HG03135 (cell line): ENCODE measurements around the gene GPR108.
A peak's percentile ranks its signal among the peaks of the same experiment; 100 is the strongest.
"Not testable (repeated sequence)": the region's sequence is repeated elsewhere in the genome, so short reads cannot be mapped to it uniquely, and the experiment has no call there.

Source experiments
- ATAC-seq: cut with Tn5 transposase; IDR thresholded peaks from one replicate; pipeline ENCODE4 v1.9.1; 2021; ENCODE audit warnings: mild to moderate bottlenecking, moderate library complexity; ENCODE audit not compliant: unreplicated experiment

The GPR108 gene

DNA sequence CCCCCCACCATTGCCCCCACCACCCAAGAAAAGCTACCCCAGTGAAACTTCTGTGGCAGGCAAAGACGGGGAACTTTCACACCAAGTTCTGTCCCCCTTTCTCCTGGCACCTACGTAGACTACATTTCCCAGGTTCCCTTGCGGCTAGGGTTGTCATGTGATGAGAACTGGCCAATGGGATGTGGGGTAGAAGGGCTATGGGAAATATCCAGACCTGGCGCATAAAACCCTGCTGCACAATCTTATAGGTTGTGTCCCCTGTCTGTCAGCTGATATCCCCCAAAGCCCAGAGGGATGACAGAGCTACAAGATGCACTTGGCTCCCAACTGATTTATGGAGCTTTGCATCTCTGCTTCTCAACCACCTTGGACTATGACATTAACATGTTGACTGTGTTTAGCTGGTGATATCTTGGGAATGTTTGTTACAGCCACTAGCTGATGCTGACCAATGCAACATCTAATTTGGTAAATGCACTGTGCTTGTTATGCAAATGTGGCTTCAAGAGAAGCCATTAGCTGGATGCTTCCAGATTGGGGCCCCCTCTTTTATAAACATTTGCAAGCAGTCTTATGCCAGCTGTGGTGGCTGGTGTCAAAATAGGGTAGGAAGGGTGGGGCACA lies 23.8 kb upstream of the GPR108 start:
- ATAC-seq = no peak

DNA sequence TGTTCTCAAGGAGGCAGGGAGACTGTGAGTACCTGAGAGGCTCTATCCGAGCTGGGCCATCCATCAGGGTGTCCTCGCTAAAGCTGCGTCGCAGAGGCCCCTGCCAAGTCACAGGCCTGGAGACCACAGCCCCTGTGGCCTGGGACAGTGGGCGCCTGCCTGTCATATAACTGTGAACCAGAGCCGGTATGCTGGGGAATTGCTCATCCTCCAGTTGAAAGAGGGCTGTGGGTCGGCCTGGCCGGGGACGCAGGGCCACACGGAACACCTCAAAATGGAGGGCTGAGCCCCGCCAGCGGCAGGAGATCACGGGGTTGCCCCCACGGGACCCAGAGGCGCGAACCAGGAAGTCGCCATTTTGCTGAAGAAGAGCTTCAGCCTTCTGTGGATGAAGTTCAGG lies 23.2 kb upstream of the GPR108 start:
- no peak for ATAC-seq

DNA sequence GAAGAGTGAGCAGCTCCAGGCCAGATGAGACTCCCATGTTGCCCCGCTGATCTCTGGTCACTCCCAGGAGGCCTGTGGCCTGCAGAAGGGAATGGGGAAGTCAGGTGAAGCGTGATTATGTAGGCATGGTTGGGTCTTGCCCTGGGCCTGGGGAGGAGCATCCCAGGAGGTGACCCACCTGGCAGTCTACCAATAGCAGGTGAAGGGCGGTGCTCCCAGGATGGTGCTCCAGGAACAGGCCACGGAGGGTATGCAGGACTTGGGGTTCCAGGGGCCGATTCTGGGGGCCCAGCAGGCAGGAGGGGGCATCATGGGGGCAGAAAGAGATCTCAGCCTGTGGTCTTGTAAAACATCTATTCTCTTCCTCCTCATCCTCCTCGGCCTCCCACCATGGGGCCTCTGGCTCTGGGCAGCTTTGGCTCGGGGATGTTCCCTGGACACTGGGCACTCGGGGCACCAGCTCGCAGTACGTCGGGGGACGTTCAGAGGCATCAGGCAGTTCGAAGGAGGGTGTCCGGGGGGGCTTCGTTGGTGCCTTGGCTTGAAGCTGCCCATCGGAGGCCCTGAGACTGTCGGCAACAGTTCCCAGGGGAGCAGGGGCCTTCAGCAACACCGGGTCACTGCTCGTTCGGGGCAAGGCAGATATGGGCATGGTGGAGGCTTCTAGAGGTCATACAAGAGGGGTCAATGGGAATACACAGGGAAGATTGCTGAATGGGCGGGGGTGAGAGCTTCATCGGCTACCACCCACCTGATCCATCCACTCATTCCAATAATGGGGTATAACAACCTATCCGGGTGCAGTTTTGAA lies 17.5 kb upstream of the GPR108 start:
- no peak for ATAC-seq

DNA sequence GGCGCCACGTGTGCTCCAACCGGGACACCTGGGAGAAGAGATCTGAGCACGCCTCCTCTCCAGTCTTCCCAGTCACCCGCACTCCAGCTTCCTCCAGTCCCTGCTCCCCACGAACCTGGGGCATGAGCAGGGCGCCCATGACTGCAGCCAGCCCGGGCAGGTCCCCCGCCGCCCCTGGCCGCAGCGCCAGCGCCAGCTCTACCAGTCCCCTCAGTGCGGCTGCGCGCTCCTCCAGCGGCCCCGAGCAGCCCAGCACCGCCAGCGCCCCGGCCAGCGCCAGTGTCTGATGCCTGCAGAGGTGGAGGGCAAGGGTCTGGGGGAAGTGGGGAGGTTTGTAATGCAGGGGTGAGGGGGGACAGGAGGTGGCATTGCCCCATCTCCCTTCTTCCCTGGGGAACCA lies 16.8 kb upstream of the GPR108 start:
- no peak for ATAC-seq

DNA sequence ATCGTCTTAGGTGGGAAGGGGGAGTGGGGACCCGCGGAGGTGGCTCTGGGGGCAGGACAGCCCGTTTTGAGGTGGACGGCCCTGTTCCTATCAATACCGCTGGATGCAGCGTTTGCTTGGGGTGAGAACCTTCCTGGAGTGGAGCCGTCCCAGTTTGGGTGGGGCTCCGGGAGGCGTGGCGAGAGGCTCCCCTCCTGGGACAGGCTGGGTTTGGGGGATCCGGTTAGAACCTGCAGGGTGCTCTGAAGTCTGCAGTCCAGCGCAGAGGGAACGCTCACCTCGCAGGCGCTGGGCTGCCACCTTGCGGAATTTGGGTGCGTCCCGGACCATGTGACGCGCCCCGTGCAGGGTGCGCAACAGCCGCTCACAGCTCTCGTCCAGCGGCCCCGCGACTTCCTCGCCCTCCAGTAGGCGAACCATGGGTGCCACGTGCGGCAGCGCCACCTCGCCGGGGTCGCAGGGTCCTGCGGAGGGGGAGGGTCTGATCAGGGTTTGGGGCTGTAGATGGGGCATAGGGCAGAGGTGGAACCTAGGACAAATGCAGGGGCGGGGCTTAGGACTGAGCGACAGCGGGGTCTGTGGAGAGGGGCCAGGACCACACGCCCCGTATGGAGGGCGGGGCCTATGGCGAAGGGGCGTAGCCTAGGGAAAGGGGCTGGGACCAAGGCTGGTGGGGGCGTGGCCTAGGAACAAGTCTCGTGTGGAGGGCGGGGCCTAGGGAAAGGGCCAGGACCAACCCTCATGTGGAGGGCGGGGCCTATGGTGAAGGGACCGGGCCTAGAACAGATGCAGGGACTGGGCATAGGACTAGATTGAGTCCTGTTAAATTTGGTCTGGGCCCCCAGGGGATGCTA lies 16.0 kb upstream of the GPR108 start:
- peak; percentile 82 for ATAC-seq

DNA sequence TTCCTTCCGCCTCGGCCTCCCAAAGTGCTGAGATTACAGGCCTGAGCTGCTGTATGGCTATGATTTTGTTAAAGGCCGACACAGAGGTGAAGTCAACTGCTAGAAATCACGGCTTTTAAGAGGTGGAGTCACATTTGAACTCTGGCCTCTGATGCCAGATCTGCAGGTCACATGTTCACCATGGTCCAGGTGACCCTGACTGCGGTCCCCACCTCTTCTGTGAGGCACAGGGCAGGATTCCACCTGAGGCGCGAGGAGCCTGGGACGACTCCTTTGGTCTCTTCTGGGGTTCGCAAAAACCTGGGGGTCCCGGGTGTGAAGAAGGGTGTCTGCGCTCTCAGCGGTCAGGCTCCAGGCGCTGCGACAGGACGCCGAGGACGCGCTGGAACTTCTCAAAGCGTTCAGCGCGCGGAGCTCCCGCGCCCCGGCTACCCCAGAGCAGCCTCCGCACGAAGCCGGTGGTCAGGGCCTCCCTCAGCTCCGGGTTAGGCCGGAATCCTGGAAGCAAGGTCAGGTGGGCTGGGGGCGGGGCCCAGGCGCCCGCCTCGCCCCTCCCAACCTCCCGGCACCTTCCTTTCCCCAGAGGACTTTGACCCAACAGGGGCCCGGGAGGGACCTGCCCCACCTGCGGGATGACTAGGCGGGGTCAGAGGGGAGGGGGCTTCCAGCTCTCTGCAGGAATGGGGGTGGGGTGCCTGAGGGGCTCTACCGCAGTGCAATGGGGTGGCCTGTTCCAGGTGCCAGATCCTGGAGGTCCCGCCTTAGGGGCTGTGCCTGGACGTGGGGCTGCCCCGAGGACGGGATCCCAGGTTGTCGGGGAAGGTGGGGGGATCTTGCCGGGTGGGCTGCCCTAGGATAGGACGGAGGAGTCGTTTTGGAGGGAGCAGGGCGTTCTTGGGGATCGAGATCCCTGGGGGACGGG lies 15.1 kb upstream of the GPR108 start:
- ATAC-seq = no peak

DNA sequence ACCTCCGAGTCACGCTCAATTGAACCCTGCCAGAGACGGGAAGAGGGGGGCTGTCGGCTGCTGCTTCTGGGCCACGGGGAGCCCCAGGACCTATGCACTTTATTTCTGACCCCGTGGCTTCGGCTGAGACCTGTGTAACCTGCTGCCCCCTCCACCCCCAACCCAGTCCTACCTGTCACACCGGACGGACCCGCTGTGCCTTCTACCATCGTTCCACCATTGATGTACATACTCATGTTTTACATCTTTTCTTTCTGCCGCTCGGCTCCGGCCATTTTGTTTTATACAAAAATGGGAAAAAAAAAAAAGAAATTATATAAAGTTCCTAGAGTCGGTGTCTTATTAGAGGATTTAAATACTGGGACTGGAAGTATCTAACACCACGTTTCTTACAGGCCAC lies 13.8 kb upstream of the GPR108 start:
- ATAC-seq = no peak

DNA sequence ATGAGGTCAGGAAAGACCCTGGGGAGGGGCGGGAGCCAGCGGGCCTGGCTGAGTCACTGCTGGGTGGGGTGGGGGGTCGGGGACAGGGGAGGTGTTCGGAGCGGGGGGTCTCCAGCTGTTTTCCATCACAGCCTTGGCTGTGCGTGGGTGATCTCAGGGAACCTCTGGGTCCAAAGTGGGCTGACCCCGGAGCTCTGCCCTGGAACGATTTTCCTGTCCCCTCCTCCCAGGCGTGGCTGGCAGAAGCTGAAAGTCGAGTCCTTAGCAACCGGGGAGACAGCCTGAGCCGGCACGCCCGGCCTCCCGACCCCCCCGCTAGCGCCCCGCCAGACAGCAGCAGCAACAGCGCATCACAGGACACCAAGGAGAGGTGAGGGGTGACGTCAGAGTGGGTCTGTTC lies 12.7 kb upstream of the GPR108 start:
- ATAC-seq = no peak

DNA sequence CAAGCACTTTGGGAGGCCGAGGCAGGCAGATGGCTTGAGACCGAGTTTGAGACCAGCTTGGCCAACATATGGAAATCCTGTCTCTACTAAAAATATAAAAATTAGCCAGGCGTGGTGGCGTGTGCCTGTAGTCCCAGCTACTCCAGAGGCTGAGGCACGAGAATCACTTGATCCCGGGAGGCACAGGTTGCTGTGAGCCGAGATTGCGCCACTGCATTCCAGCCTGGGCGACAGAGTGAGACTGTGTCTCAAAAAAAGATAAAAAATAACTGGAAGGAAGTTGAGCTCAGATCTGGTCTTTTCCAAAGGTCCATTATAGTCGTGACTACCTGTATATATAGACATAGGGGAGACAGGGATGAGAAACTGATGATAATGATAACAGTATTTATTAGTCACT lies 11.2 kb upstream of the GPR108 start:
- ATAC-seq = not testable (repeated sequence)

DNA sequence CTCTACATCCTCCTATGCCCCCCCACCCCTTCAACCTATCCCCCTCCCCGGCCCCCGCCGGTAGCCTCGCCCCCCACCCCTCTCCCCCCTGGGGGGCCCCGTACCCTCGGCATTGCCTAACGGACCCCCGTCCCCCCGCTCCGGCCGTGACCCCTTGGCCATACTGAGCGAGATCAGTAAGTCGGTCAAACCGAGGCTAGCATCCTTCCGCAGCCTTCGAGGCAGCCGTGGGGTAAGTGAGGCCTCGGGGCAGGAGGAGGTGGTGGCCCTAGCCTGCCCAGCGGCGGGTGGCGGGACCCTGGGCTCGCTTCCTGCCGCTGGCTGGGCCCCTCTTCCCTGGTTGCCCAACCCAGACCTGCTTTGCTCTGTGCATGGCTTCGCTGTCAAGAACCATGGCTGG lies 8.6 kb upstream of the GPR108 start:
- ATAC-seq = no peak

DNA sequence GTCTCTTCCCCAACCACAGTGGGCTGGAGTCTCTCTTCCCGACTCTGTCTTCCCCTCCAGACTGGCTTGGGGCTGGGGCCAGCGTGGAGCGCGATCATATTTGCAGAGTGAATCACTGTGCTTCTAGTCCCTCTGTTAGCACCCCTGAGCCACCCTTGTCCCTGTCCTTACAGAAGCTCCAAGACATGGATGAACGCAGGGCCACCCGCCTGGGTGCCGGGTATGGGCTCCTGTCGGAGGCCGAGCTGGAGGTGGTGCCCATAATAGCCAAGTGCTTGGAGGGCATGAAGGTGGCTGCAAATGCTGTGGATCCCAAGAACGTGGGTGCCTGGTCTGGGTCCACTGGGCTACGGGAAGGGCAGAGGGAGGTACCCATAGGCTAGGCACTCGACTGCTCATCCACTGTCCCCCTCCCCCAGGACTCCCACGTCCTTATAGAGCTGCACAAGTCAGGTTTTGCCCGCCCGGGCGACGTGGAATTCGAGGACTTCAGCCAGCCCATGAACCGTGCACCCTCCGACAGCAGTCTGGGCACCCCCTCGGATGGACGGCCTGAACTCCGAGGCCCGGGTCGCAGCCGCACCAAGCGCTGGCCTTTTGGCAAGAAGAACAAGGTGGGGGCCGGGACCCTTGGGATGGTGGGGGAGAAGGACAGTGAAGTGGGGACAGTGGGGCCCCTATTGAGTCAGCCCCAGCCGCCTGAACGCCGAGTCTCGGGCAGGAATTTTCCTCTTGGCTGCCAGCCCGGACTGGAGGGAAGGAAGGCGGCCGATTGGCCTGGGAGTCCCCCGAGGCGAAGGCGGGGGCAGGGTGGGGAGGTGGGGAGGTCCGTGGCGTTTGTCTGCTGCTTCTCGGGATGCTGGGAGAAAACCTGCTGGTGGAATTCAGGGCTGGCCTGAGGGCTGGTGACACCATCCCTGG lies 7.3 kb upstream of the GPR108 start:
- ATAC-seq = no peak

DNA sequence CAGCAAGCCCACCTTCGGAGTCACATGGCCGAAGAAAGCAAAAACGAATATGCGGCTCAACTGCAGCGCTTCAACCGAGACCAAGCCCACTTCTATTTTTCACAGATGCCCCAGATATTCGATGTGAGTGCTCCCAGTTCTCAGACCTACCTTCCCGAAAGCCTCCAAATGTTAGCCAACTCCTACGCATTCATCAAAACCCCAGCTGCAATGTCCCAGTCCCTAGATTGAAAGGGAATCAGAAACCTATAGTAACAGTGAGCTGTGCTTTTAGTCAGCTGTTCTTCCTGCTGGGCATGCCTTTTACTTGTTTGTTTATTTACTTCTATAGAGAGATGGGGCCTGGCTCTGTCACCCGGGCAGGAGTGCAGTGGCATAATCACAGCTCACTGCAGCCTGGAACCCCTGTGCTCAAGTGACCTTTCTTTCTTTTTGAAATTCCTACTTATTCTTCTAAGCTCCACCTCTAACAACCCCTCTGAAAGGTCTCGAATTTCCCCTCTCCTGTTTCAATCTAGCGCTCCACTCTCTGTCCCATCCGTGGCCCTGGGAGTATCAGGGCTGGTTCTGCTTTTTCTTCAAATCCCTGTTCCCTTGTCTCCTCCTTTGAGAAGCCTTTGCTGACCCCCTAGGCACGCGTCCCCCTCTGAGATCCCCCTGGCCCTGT lies 6.5 kb upstream of the GPR108 start:
- no peak for ATAC-seq

DNA sequence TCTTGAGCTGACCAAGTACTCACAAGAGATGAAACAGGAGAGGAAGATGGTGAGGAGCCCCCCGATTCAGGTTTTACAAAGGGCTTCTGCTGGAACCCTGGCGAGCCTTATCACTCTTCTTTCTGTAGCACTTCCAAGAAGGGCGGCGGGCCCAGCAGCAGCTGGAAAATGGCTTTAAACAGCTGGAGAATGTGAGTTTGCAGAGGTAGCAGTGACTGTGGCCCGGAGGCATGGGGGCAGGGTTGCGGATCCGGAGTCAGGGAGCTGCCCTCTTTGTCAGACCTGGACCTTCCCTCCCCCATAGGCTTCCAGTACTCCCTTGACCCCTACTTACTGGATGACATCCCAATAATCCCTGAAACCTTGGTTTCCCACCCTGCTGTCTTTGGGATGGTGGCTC lies 5.7 kb upstream of the GPR108 start:
- no peak for ATAC-seq

DNA sequence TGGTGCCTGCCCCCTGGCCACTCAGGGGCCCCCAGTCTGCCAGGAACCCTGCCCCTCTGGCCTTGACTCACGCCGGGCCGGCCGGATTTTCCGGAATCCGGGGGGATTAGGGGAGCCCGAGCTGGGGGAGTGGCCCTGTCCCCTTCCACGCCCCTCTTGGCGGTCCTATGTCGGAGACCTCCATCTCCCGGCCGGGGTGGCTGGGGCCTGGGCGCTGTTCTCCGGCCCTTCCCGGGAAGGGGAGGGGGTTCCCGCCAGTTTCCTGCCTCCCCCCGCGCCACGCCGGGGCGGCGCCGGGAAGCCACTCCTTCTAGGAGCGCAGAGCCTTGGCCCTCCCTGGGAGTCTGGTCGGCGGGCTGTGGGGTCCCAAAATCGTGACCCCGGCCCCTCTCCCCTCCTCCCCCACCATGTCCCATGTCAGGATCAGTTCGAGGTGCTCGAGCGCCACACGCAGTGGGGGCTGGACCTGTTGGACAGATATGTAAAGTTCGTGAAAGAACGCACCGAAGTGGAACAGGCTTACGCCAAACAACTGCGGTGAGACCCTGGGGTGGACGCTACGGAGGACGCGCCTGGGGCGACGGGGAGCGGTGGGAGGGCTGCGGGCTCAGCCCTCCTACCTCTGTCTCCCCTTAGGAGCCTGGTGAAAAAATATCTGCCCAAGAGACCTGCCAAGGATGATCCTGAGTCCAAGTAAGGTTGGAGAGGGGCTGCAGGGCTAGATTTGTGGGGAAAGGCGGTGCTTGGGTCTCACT lies 3.4 kb upstream of the GPR108 start:
- ATAC-seq = no peak

DNA sequence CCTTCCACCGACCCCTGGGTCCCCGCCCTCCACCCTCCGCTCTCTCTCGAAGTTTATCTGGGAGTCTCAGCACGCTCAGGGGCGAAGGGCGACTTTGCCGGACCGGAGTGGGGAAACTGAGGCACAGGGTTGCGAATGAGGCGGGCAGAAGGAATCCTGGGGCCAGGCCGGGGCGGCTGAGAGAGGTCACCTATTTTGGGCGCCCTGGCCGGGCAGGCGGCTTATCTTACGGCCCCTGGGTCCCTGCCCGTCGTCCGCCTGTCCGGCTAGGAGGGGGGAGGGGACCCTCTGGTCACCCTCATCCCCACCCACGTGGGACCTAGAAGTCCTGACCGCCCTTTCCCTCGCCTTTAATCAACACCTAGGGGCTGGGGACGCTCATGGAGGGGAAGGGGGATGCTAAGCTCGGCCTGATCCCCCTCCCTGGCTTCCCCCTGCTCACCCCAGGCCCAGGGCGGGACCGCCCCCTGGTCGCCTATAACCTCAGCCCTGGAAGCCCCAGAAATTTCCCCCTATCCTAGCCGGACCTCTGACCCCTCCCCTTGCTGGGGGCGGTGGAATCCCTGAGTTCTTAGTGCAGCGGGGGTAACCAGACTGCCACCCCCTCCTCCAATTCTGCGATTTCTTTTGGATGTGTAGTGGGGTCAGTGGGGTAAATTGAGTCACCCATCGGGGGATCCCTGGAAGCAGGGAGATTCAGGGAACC lies 2.7 kb upstream of the GPR108 start:
- ATAC-seq = no peak

DNA sequence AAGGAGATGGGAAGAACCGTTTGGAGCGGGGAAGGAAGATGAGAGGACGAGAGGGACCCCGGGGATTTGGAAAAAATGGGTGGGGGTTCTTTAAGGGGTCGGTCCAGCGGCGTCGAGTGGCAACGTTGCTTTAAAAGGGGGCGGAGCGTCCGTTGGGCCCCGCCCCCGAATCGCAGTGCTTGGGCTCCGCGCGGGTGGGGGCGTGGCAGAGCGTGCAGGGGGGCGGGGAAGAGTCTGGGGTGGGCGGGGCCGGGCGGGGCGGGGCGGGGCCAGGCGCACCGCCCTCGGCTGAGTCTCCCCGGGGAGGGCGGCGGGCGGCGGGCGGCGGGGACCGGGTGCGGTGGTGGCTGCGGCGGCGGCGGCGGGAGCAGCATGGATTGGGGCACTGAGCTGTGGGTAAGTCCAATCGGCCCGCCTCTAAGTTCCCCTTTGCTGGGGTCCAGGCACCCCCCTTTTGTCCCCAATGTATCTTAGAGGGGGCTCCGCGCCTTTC lies 2.1 kb upstream of the GPR108 start, which contains the start of gene TRIP10:
TRIP10 (plus strand) TSS at position 291 of the 493 bp plus-strand sequence; CDS start at position 373, 82 bp downstream.
- ATAC-seq = no peak

DNA sequence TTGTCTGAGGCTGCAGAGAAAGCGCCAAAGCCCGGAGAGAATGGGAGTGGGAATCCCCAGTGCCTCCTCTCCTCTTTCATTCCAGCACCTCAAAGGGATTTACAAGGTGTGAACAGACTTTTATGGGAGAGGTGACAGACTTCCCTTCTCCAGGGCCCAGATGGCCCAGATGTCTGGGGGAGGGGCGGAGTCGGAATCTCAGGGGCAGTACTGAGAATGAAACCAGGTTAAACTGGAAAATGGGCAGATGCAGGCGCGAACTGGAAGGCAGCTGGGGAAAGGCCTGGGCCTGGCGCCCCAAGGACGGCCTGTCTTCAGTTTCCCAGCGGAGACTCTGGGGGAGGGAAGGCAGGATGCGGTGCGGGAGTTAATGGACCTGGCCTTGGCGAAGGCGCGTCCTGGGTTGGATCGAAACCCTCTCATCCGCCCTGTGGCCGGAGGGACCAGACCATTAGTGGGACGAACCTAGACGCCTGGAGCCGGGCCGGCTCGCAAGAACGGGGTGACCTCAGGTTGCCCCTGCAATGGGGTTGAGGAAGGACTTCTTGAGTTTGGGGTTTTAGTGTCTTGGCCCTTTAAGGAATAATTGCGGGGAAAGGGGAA lies 1.5 kb upstream of the GPR108 start:
- ATAC-seq = no peak
